ENCODE measurements around the gene OR52A1. TPM values are rescaled to one million over a fixed set of nuclear protein-coding genes. Genes with fewer than 3 reads are reported as not detected.

OR52A1 gene
- total and polyA plus RNA-seq, 9 of the 15 experiments (the other 6 are each of a cell fraction or from before 2014, with no cell fraction given): under 0.01 to 0.33 (median 0.13) TPM; not detected in 3

- TF ChIP-seq MGA (IDR thresholded peaks at IDR 0.05): no peak
- TF ChIP-seq ZBTB1 (CRISPR knock-in tag; IDR thresholded peaks at IDR 0.05; ENCODE audit: borderline replicate concordance, low read depth): no peak
- no peak for TF ChIP-seq ZNF121 (CRISPR knock-in tag; conservative IDR thresholded peaks at IDR 0.05)
- no peak for TF ChIP-seq MED1 (CRISPR knock-in tag; IDR thresholded peaks at IDR 0.05; ENCODE audit: borderline replicate concordance)
- TF ChIP-seq CBX5 (IDR thresholded peaks at IDR 0.05; ENCODE audit: borderline replicate concordance, low read depth): no peak
- TF ChIP-seq BRF1 (IDR thresholded peaks at IDR 0.05; ENCODE audit: borderline replicate concordance, extremely low read depth, insufficient read length): no peak
- TF ChIP-seq ZBTB9 (CRISPR knock-in tag; IDR thresholded peaks at IDR 0.05): no peak
- no peak for TF ChIP-seq ATF3 (IDR thresholded peaks at IDR 0.05)
- TF ChIP-seq ATF3 (CRISPR knock-in tag; conservative IDR thresholded peaks at IDR 0.05): no peak
- TF ChIP-seq CCNT2 (IDR thresholded peaks at IDR 0.05; ENCODE audit: borderline replicate concordance, extremely low read depth, insufficient read length, low read depth, low read length): no peak
- 0 out of 4 replicates have a peak, but pooled peaks of 1 of the 2 experiments have one; percentile 27 for TF ChIP-seq TEAD1 (CRISPR knock-in tag; IDR thresholded peaks at IDR 0.05)
- peak; percentile 80 for TF ChIP-seq BRD9 (IDR thresholded peaks at IDR 0.05; ENCODE audit: low read depth, partially characterized antibody)
- peak; percentile 97 for TF ChIP-seq RAD21 (CRISPR knock-in tag; conservative IDR thresholded peaks at IDR 0.05 in 1 of 2, IDR thresholded peaks at IDR 0.05 in 1 of 2)
Observed at GRCh38 chr11:5123802-5124521, 30.6 kb downstream of the OR52A1 start (continued).
